Dendritic cell treated with granulocyte-macrophage colony-stimulating factor and Interleukin-4, amounts not matched to agents 40 ng/mL and 50 ng/mL, for 4 days (primary cell): ENCODE results near the gene MFAP4.
A peak's percentile ranks its signal among the peaks of the same experiment; 100 is the strongest.

Experiments used
- H3K27ac Mint-ChIP-seq: one replicate; pipeline ENCODE4 v1.8.0; 2022; ENCODE audit warnings: mild to moderate bottlenecking, mixed read lengths
- H3K27me3 Mint-ChIP-seq: one replicate; pipeline ENCODE4 v1.8.0; 2022; ENCODE audit warnings: mild to moderate bottlenecking, mixed read lengths
- H3K36me3 Mint-ChIP-seq: one replicate; pipeline ENCODE4 v1.8.0; 2022; ENCODE audit warnings: low read depth, mixed read lengths
- H3K4me1 Mint-ChIP-seq: one replicate; pipeline ENCODE4 v1.8.0; 2022; ENCODE audit warnings: low read depth, mixed read lengths
- H3K4me3 Mint-ChIP-seq: one replicate; pipeline ENCODE4 v1.8.0; 2022; ENCODE audit warnings: mild to moderate bottlenecking, moderate library complexity, mixed read lengths
- H3K9me3 Mint-ChIP-seq: one replicate; pipeline ENCODE4 v1.8.0; 2022; ENCODE audit warnings: mixed read lengths
- intact Hi-C: fragments of 100-400 bp; cut with micrococcal nuclease; formaldehyde crosslinking; loops from one replicate; pipeline ENCODE4 v1.15.0; 2022

The MFAP4 gene, protein sequence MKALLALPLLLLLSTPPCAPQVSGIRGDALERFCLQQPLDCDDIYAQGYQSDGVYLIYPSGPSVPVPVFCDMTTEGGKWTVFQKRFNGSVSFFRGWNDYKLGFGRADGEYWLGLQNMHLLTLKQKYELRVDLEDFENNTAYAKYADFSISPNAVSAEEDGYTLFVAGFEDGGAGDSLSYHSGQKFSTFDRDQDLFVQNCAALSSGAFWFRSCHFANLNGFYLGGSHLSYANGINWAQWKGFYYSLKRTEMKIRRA

DNA sequence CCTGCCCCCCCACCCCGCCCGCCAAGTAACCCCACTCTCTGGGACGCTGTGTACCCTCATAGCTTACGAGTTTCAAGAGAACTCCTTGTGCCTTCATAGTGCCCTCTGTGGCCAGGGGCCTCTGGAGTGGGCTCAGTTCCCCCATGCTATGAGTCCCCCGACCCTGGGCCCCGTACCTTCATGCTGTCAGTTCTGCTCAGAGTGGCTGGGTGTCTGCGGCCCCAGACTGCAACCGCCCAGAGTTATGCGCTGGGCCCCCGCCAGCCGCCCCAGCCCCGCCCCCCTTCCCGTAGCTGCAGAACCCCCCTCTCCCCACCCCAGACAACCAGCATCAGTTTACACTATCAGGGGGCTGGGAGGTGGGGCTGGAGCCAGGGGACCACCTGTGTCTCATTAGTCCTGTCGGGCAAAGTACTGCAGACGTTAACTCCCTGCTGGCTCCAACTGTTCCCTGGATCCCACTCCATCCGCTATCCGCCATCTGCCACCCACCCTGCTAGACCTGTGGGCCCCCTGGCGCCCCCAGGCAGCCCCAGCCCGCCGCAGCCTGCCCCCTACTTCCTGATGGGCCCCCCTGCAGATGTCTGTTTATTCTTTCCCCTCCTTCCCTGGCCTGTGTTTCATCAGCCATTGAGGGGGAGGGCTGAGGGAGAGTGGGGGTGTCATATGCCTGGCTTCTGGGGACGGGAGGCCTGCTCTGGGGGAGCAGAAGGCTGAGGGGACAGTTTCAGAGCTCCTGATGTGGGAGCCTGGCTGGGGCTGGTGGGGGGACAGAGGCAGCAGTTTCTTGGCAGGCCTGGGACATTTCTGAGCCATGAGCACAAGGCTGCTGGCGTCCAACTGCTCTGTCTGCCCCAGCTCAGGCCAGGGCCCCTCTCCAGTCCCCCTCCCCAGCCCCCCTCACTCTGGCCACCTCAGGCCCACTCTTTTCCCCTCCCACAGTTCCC is at the start of gene MFAP4:
Gene MFAP4, minus strand, starts transcription at position 217 of the 947 bp plus-strand sequence. Its CDS starts 35 bp downstream, at position 182.
- peak within 1 kb of the TSS; percentile 2 for H3K27ac Mint-ChIP-seq
- no peaks in the 10 kb centered on the region for H3K27me3 Mint-ChIP-seq
- peaks cover 35% of the 10 kb centered on the region for H3K36me3 Mint-ChIP-seq
- intact Hi-C loops: no loop called here
- H3K4me3 Mint-ChIP-seq: no peak within 1 kb of the TSS
- peaks cover 73% of the 10 kb centered on the region for H3K4me1 Mint-ChIP-seq
- H3K9me3 Mint-ChIP-seq: no peaks in the 10 kb centered on the region

DNA sequence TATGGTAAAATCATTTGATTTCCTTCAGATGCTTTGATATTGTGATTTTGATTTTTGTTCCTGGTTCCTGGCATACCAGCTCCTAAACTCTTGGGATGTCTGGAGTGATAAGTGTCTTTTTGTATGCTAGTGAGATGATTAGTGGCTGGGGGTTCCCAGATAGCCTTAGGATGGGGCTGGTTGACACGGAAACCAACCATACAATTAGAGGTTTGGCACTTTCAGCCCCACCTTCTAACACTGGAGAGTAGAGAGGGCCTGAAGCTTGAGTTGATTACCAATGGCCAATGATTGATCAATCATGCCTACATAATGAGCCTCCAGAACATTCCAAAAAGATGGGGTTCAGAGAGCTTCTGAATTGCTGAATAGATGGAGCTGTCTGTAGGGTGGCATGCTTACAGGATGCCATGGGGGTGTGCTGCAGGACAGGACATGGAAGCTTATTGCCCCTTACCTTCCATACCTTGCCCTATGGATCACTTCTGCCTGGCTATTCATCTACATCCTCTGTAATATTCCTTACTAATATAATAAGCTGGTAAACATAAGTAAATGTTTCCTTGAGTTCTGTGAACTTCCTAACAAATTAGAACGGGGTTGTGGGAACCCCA is 46.8 kb upstream of the MFAP4 start:
- H3K27ac Mint-ChIP-seq: no peak overlapping the region
- no peak overlapping the region for H3K4me3 Mint-ChIP-seq
- H3K9me3 Mint-ChIP-seq: no peaks in the 10 kb centered on the region
- intact Hi-C loops: no loop called here
- no peaks in the 10 kb centered on the region for H3K36me3 Mint-ChIP-seq
- no peaks in the 10 kb centered on the region for H3K4me1 Mint-ChIP-seq
- H3K27me3 Mint-ChIP-seq: peaks cover 4% of the 10 kb centered on the region

DNA sequence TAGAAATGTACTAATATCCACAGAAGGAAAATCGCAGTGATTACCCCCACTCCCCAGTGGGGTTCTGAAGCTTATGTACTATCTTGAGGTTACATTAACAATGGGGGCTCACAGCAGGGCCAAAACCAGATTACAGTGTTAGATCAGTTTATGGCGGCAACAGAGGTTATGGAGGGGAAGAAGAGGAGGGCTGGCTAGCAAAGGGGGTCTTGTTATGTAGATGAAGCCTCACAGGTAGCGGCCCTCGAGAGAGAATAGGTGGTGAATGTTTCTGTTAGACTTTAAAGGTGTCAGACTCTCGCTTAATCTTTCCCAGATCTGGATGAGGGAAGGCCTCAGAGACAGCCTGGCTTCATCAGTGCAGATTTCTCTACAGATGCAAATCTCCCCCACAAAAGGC is 46.3 kb upstream of the MFAP4 start:
- Mint-ChIP-seq H3K4me3 (no peak overlapping the region), H3K27ac (no peak overlapping the region), H3K4me1 (no peaks in the 10 kb centered on the region), H3K9me3 (no peaks in the 10 kb centered on the region), H3K36me3 (no peaks in the 10 kb centered on the region), H3K27me3 (peaks cover 4% of the 10 kb centered on the region)
- intact Hi-C loops: no loop called here

DNA sequence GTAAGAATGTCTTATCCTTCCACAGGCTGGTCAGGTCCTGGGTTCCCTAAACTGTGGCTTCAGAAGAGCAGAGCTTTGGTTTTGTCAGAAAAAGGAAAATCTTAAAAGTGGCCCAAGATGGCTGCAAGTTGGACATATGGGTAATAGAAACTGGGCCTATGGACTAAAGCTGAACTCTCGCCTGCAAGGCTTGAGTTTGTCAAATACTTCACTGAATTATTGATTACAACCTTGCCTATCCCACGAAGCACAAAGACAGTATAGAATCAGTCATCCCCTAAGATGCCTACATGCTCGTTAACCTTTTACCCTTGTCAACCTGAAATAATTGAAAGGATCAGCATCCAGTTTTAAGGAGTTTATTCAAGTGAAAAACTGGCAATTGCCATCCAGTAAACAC is 44.7 kb upstream of the MFAP4 start:
- no peaks in the 10 kb centered on the region for H3K36me3 Mint-ChIP-seq
- intact Hi-C loops: no loop called here
- no peak overlapping the region for H3K4me3 Mint-ChIP-seq
- H3K27ac Mint-ChIP-seq: no peak overlapping the region
- H3K27me3 Mint-ChIP-seq: peaks cover 6% of the 10 kb centered on the region
- H3K9me3 Mint-ChIP-seq: no peaks in the 10 kb centered on the region
- no peaks in the 10 kb centered on the region for H3K4me1 Mint-ChIP-seq

DNA sequence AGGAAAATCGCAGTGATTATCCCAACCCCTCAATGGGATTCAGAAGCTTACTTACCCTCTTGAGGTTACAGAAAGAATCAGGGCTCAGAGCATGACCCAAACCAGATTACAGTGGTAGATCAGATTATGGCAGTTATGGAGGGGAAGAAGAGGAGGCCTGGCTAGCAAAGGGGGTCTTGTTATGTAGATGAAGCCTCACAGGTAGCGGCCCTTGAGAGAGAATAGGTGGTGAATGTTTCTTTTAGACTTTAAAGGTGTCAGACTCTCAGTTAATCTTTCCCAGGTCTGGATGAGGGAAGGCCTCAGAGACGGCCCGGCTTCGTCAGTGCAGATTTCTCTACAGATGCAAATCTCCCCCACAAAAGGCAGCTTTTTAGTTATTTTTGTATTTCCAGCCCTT is 39.6 kb upstream of the MFAP4 start:
- intact Hi-C loops: no loop called here
- H3K9me3 Mint-ChIP-seq: no peaks in the 10 kb centered on the region
- no peaks in the 10 kb centered on the region for H3K4me1 Mint-ChIP-seq
- peaks cover 8% of the 10 kb centered on the region for H3K27me3 Mint-ChIP-seq
- H3K27ac Mint-ChIP-seq: no peak overlapping the region
- H3K4me3 Mint-ChIP-seq: no peak overlapping the region
- no peaks in the 10 kb centered on the region for H3K36me3 Mint-ChIP-seq

DNA sequence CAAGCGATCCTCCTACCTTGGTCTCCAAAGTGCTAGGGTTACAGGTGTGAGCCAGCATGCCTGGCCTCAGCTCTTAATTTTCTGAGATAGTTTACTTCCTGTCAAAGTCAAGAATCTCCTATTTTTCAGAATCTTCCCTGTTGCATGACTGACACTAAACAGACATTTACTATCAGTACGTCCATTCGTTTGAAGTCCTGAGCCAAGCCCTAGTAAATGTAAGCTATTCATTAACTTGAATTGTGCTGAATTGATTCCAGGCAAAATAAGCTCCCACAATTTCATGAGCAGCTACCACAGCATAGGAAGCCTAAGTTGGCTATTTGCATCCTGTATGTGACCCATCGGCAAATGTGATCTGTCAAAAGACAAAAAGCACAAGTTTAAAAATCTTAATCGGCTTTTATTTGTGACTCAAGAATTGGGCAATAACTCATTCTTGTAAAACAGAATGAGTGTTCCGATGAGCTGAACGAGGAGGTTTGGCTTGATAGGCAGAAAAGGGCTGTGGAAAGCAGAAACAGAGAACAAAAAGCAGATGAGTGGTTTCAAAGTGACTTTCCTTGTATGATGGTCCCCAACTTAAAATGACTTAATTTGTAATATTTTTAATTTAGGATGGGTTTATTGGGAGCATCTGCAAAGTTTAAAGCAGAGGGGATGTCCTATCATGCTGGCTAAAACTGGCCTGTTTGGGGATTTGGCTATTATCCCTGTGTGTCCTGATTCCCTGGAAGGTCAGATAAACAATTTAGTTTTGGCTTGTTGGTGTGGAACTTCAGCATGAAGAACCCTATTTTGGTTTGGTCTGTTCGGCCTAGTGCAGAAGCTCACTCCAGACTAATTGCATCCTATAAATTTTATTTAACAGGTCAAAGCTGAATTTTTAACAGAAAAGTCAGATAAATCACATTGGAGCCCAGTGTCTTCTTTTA is 38.2 kb upstream of the MFAP4 start:
- H3K27me3 Mint-ChIP-seq: peaks cover 8% of the 10 kb centered on the region
- no peak overlapping the region for H3K4me3 Mint-ChIP-seq
- intact Hi-C loops: no loop called here
- H3K9me3 Mint-ChIP-seq: no peaks in the 10 kb centered on the region
- no peak overlapping the region for H3K27ac Mint-ChIP-seq
- no peaks in the 10 kb centered on the region for H3K36me3 Mint-ChIP-seq
- H3K4me1 Mint-ChIP-seq: no peaks in the 10 kb centered on the region

DNA sequence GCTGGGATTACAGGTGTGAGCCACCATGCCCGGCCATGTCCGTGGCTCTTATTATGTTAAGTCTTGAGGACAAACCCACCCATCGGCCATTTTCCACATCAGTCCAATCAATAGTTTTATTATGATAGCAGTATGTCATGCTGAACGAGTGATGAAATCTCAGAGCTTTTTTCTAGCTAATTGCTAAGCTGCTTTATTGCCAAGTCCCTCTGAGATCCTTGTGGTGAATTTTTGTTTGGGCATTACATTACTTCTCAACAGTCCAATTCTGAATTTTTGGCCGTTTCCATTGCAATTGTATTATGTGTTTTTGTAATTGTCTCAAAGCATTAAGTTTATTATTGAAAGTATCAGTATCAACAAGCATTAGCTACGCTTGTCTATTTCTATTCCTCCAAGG is 34.9 kb upstream of the MFAP4 start:
- Mint-ChIP-seq H3K4me1 (peaks cover 17% of the 10 kb centered on the region), H3K27ac (no peak overlapping the region), H3K36me3 (no peaks in the 10 kb centered on the region), H3K4me3 (no peak overlapping the region), H3K27me3 (peaks cover 10% of the 10 kb centered on the region), H3K9me3 (no peaks in the 10 kb centered on the region)
- intact Hi-C loops: no loop called here

DNA sequence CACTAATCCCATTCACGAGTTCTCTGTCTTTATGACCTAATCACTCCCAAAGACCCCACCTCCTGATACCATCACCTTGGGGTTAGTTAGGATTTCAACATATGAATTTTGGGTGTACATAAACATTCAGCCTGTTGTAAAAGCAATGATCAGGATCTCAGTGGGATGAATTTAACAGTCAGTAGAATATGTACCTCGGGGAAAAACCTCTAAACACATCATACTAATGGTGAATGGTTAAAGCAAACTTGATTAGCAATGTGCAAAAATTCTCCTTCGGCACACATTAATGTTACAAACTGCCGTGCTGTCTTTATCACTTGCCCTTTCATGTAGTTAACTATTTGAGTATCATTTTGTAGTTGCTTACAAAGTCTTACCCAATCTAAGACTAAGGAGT is 34.2 kb upstream of the MFAP4 start:
- Mint-ChIP-seq H3K4me1 (peaks cover 17% of the 10 kb centered on the region), H3K27ac (no peak overlapping the region), H3K36me3 (no peaks in the 10 kb centered on the region)

DNA sequence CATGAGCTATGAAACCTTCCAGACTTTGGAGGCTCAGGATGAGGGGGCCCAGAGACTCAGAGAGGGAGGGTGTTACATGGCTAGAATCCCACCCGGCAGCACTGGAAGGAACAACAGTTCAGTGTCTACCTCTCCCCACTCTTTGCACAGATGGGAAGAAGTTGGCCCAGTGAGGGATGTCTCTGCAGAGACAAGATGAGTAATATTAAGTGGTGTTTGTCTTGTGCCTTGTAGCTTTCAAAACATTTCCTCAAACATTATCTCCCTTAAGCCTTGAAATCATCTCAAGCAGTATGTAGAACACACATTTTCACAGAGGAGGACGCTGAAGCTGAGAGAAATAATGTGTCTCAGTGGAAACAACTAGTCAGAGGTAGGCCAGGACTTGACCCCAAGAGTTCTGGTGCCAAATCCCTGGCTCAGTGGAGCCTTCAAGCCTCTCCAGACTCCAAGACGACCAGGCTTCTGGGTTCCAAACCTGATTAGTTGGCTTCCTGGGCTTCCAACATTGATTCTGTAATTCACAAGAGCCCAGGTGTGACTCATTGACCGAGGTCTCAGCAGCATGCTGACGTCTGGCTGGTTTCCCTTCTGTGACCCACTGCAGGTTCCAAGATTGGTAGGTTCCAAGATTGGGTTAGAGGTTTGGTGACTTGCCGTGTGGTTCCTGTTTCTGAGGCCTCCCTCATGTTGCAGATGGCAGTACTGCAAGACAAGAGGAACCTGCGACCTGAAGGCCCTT is 31.4 kb upstream of the MFAP4 start:
- Mint-ChIP-seq H3K27ac (no peak overlapping the region), H3K36me3 (no peaks in the 10 kb centered on the region), H3K4me3 (no peak overlapping the region), H3K9me3 (no peaks in the 10 kb centered on the region), H3K4me1 (peaks cover 17% of the 10 kb centered on the region), H3K27me3 (peaks cover 26% of the 10 kb centered on the region)
- intact Hi-C loops: no loop called here

More for the DNA sequence above, 34.2 kb upstream of the MFAP4 start:
- no peak overlapping the region for H3K4me3 Mint-ChIP-seq
- H3K27me3 Mint-ChIP-seq: peaks cover 11% of the 10 kb centered on the region
- H3K9me3 Mint-ChIP-seq: no peaks in the 10 kb centered on the region
- intact Hi-C loops: no loop called here

DNA sequence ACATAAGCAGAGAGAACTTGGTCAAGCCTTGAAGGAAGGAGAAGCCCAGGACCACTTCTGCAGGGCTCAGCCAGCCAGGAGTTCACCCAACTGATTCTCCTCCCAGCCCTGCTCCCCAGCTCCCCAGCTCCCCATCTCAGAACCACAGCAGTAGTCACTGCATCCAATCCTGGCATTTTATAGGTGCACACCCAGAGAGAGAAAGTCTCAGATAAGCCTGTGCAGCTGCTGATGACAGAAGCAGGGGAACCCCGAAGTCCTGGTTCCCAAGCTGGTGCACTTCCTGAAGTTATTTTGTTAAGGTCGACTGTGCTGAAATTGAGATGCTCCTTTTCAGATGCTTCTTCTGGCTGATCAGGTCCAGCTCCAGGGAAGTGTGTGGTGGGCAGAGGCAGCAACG is 30.6 kb upstream of the MFAP4 start:
- no peaks in the 10 kb centered on the region for H3K36me3 Mint-ChIP-seq
- intact Hi-C loops: no loop called here

DNA sequence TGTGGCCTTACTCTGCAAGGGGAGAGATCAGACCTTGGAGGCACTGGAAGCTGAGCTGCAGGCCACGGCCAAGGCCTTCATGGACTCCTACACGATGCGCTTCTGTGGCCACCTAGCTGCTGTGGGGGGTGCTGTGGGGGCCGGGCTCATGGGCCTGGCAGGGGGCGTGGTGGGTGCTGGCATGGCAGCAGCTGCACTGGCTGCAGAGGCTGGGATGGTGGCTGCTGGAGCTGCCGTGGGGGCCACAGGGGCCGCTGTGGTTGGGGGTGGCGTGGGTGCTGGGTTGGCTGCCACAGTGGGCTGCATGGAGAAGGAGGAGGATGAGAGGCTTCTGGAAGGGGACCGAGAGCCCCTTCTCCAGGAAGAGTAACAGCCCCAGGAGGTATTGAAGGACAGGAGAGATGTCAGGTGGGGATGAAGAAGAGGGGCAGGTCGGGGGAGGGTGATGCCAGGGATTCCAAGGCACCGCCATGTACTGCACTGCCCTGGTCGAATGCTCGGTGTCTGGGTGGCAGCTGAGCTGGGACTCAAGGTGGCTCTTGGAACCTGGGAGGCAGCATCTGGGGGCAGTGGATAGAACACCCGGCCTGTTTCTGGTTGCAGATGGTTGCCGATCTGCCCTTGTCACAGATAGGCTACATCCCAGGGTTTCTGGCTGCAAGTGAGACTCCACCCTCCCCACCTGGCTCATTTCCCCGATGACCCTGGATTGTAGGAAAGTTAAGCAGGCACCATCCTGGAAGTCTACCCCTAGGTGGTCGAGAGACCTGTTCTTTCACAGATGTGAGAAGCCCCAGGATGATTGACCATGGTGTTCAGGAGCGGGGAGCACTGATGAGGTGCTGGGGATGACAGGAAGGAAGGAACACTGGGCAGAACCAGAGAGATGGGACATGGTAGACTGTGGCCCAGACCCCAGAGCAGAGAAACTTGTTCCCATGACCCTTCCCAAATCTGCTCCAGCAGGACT is 29.1 kb upstream of the MFAP4 start:
- H3K27me3 Mint-ChIP-seq: peaks cover 37% of the 10 kb centered on the region
- H3K9me3 Mint-ChIP-seq: no peaks in the 10 kb centered on the region
- intact Hi-C loops: no loop called here
- H3K36me3 Mint-ChIP-seq: no peaks in the 10 kb centered on the region
- peaks cover 19% of the 10 kb centered on the region for H3K4me1 Mint-ChIP-seq
- H3K27ac Mint-ChIP-seq: no peak overlapping the region
- no peak overlapping the region for H3K4me3 Mint-ChIP-seq

More for the DNA sequence above, 30.6 kb upstream of the MFAP4 start:
- Mint-ChIP-seq H3K4me1 (peaks cover 17% of the 10 kb centered on the region), H3K9me3 (no peaks in the 10 kb centered on the region), H3K27ac (no peak overlapping the region), H3K27me3 (peaks cover 29% of the 10 kb centered on the region), H3K4me3 (no peak overlapping the region)

DNA sequence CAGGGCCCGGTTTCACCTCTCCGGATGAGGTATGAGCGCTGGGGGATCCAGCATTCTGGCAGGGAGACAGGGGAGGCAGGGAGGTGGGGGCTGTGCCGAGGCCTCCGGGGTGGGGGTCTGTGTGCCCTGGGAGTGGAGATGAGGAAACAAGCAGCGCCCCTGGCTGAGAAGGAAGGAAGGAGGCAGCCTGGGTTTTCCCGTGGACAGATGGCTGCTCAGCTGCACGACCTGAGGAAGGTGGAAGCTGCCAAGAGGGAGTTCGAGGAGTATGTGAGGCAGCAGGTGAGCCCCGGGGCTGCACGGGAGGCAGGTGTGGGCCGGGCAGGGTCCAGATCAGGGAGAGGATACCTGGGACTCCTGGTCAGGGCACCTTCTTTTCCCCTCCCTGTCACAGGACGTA is 28.3 kb upstream of the MFAP4 start:
- intact Hi-C loops: no loop called here
- H3K4me3 Mint-ChIP-seq: no peak overlapping the region
- no peak overlapping the region for H3K27ac Mint-ChIP-seq
- H3K9me3 Mint-ChIP-seq: no peaks in the 10 kb centered on the region
- H3K27me3 Mint-ChIP-seq: peaks cover 43% of the 10 kb centered on the region
- H3K4me1 Mint-ChIP-seq: peaks cover 22% of the 10 kb centered on the region
- no peaks in the 10 kb centered on the region for H3K36me3 Mint-ChIP-seq
